GM18498 (cell line): ENCODE results near the gene MRPS34.
"Not testable (repeated sequence)": the region's sequence is repeated elsewhere in the genome, so short reads cannot be mapped to it uniquely, and the experiment has no call there.

ENCODE experiments used
- ATAC-seq: cut with Tn5 transposase; IDR thresholded peaks from one replicate; pipeline ENCODE4 v1.9.1; 2021; ENCODE audit warnings: mild to moderate bottlenecking, moderate library complexity; ENCODE audit not compliant: unreplicated experiment

The MRPS34 gene

GRCh38 chr16:1757714-1758461 lies 15.0 kb downstream of the MRPS34 start:
- no peak for ATAC-seq

- ATAC-seq = no peak
Observed at GRCh38 chr16:1754204-1754603, 18.7 kb downstream of the MRPS34 start.

- ATAC-seq = no peak
Observed at GRCh38 chr16:1752853-1753252, 20.1 kb downstream of the MRPS34 start.

- ATAC-seq = no peak
Observed at GRCh38 chr16:1751946-1752345, 21.0 kb downstream of the MRPS34 start.

- no peak for ATAC-seq
Observed at GRCh38 chr16:1749152-1750117, 23.5 kb downstream of the MRPS34 start.

GRCh38 chr16:1747934-1748333 lies 25.0 kb downstream of the MRPS34 start:
- no peak for ATAC-seq

- ATAC-seq = no peak
Observed at GRCh38 chr16:1746693-1747195, 26.2 kb downstream of the MRPS34 start.

- no peak for ATAC-seq
Observed at GRCh38 chr16:1745900-1746692, 26.8 kb downstream of the MRPS34 start.

- ATAC-seq = no peak
Observed at GRCh38 chr16:1745181-1745899, 27.6 kb downstream of the MRPS34 start.

- no peak for ATAC-seq
Observed at GRCh38 chr16:1744338-1744840, 28.5 kb downstream of the MRPS34 start.

GRCh38 chr16:1743376-1744337 lies 29.3 kb downstream of the MRPS34 start:
- no peak for ATAC-seq

GRCh38 chr16:1741553-1742165 lies 31.3 kb downstream of the MRPS34 start:
- ATAC-seq = no peak

- no peak for ATAC-seq
Observed at GRCh38 chr16:1740781-1741490, 32.0 kb downstream of the MRPS34 start.

GRCh38 chr16:1740234-1740633 lies 32.7 kb downstream of the MRPS34 start:
- ATAC-seq = no peak

GRCh38 chr16:1734816-1735215 lies 38.1 kb downstream of the MRPS34 start:
- no peak for ATAC-seq

- no peak for ATAC-seq
Observed at GRCh38 chr16:1734123-1734522, 38.8 kb downstream of the MRPS34 start.

GRCh38 chr16:1732551-1732987 lies 40.4 kb downstream of the MRPS34 start:
- ATAC-seq = not testable (repeated sequence)

GRCh38 chr16:1732071-1732470 lies 40.9 kb downstream of the MRPS34 start:
- ATAC-seq = no peak
